Colon (tissue), 2 donors: ENCODE results near the gene TMEM204.
"Not testable (repeated sequence)": the region's sequence is repeated elsewhere in the genome, so short reads cannot be mapped to it uniquely, and the experiment has no call there.

Experiments used
- FAIRE-seq: peaks from 2 replicates; lab custom pipeline; 2012; peaks lifted over from hg19 to GRCh38; lab: Jason Lieb, UNC
- donor health status: control.
- donor health status: control.

The TMEM204 gene

DNA sequence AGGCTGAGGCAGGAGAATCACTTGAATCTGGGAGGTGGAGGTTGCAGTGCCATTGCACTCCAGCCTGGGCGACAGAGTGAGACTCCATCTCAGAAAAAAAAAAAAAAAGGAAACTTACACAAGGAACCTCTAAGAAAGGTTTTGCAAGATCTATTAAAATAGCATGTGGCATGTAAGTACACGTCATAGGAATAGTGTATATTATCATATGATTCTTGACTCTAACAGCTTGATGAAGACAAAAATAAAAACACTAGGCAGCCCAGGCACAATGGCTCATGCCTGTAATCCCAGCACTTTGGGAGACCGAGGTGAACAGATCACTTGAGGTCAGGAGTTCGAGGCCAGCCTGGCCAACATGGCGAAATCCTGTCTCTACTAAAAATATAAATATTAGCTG is 62.0 kb downstream of the TMEM204 start:
- not testable (repeated sequence) for FAIRE-seq

GRCh38 chr16:1596516-1596915 is 63.0 kb downstream of the TMEM204 start:
- FAIRE-seq: no peak

DNA sequence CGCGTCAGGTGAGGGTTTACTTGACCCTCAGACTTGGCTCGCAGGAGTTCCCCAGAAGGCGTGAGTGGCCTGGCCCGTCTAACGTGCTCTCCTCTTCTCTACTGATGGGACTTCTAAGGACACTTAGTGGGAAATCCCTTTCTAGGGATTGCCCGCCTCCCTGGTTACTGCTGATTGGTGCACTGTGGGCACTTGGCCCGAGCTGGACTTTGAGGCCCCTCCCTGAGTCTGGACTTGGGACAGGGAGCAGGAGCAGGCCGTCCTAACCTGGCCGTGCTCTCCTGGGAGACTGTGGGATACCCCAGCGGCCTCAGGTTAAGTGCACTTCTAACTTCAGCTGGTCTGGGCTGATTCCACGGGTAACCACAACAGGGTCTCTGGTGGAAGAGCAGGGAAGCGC is 63.7 kb downstream of the TMEM204 start:
- no peak for FAIRE-seq

DNA sequence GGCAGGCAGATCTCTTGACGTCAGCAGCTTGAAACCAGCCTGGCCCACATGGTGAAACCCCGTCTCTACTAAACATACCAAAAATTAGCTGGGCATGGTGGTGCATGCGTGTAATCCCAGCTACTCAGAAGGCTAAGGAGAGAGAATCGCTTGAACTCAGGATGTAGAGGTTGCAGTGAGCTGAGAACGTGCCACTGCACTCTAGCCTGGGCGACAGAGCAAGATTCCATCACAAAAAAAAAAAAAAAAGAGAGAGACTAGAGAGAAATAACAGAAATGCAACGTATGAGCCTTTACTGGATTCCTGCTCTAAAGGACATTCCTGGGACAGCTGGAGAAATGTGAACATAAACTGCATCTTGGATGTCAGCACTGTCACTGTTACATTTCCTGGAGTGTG is 67.6 kb downstream of the TMEM204 start:
- FAIRE-seq: no peak

- no peak for FAIRE-seq
Measured at GRCh38 chr16:1601489-1601888, 68.0 kb downstream of the TMEM204 start.

GRCh38 chr16:1602285-1602684 is 68.8 kb downstream of the TMEM204 start:
- no peak for FAIRE-seq
